ENCODE measurements around the gene FDXR. TPM values are rescaled to one million over a fixed set of nuclear protein-coding genes. Genes with fewer than 3 reads are reported as not detected.

The FDXR gene
- total and polyA plus RNA-seq, 4 donors, result 3.9 to 10.1 (median 4.6) TPM

DNA sequence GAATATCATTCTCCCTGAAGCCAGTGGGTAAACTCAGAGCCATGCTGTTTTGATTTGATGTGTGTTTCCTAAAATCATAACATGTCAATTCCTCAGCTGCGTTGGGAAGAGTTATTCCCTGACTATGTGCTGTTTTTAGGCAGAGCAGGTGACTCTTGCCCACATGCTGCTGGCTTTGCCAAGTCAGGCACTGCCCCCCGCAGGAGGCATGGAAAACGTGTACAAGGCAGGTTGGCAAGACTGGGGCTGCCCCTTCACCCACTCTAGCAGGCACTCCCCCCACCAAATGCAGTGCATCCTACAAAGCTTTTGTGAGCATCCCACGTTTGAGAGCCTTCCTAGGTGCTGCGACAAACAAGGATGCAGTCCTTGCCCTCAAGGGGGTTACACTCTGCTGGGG lies 58.3 kb downstream of the FDXR start:
- peaks cover 0 to 3% (median 0%) of the 10 kb centered on the region in 4 donors for H3K4me1 ChIP-seq (ENCODE audit: control insufficient read depth in 4 of 4, insufficient read depth in 4 of 4, low read length in 3 of 4)
- DNase-seq (ENCODE audit: low spot score), result no peak
- TF ChIP-seq YY1 (IDR thresholded peaks at IDR 0.05) (no peak), ATF3 (IDR thresholded peaks at IDR 0.05) (no peak)
- peaks cover 0 to 2% (median 0%) of the 10 kb centered on the region in 4 donors for H3K36me3 ChIP-seq (ENCODE audit: control insufficient read depth in 4 of 4, insufficient read depth in 3 of 4, low read depth in 1 of 4, low read length in 3 of 4)
- H3K4me3 ChIP-seq (ENCODE audit: low read depth in 1 of 3, low read length in 3 of 3), result no peak overlapping the region
- H3K27ac ChIP-seq (ENCODE audit: low read depth in 1 of 2, low read length in 2 of 2), result no peak overlapping the region
- WGBS, result 93% methylated on average over 5 of the region's 5 CpGs
- H3K27me3 ChIP-seq (ENCODE audit: control insufficient read depth in 4 of 4, insufficient read depth in 4 of 4, low read length in 3 of 4), result no peaks in the 10 kb centered on the region
- H3K9ac ChIP-seq (ENCODE audit: low read depth in 1 of 2, low read length in 2 of 2), result no peak overlapping the region
- no peaks in the 10 kb centered on the region for H3K9me3 ChIP-seq (ENCODE audit: control insufficient read depth in 4 of 4, low read length in 3 of 4)

Other genes starting within 250 kb of the FDXR start
- under 1 TPM; 0.47 to 0.75 TPM for gene CD300E, start 249.3 kb downstream of the FDXR start, total RNA-seq
- under 1 TPM; 0.07 to 0.21 TPM for gene CD300E, start 249.3 kb downstream of the FDXR start, polyA plus RNA-seq
- gene CD300LF, start 160.1 kb downstream of the FDXR start, total RNA-seq, result 1 to 10 TPM; 1.5 to 1.9 TPM
- gene CD300LF, start 160.1 kb downstream of the FDXR start, polyA plus RNA-seq, result under 1 TPM; 0.13 to 0.55 TPM
- gene RAB37, start 135.7 kb downstream of the FDXR start, total RNA-seq, result 1 to 10 TPM; 5.1 to 5.3 TPM
- 1 to 10 TPM; 5.9 to 8.8 TPM for gene RAB37, start 135.7 kb downstream of the FDXR start, polyA plus RNA-seq
- gene NHERF1, start 124.4 kb downstream of the FDXR start, total RNA-seq, result 10 to 100 TPM; 38.1 to 84.1 TPM
- gene NHERF1, start 124.4 kb downstream of the FDXR start, polyA plus RNA-seq, result 100 to 1,000 TPM; 105 to 160 TPM
- gene NAT9, start 96.6 kb downstream of the FDXR start, total RNA-seq, result 10 to 100 TPM in 1 of 2 donors, 1 to 10 TPM in 1; 8.1 to 25.5 TPM
- 10 to 100 TPM; 15.7 to 18.4 TPM for gene NAT9, start 96.6 kb downstream of the FDXR start, polyA plus RNA-seq
- gene GRIN2C, start 13.1 kb downstream of the FDXR start, total RNA-seq, result under 1 TPM in 1 of 2 donors, not detected in 1; 0.09 TPM
- under 1 TPM; 0.03 to 0.10 TPM for gene GRIN2C, start 13.1 kb downstream of the FDXR start, polyA plus RNA-seq
- 1 to 10 TPM in 1 of 2 donors, not detected in 1; 7.1 TPM for gene FADS6, start 20.6 kb upstream of the FDXR start, total RNA-seq
- 1 to 10 TPM; 2.1 to 4.2 TPM for gene FADS6, start 20.6 kb upstream of the FDXR start, polyA plus RNA-seq
- under 1 TPM in 1 of 2 donors, not detected in 1; under 0.01 TPM for gene USH1G, start 50.3 kb upstream of the FDXR start, total RNA-seq
- gene USH1G, start 50.3 kb upstream of the FDXR start, polyA plus RNA-seq, result not detected
- not detected for gene OTOP2, start 51.3 kb upstream of the FDXR start, total RNA-seq
- gene OTOP2, start 51.3 kb upstream of the FDXR start, polyA plus RNA-seq, result not detected
- not detected for gene OTOP3, start 62.9 kb upstream of the FDXR start, total RNA-seq
- not detected for gene OTOP3, start 62.9 kb upstream of the FDXR start, polyA plus RNA-seq
- gene HID1, start 99.8 kb upstream of the FDXR start, total RNA-seq, result 1 to 10 TPM; 2.7 to 6.2 TPM
- gene HID1, start 99.8 kb upstream of the FDXR start, polyA plus RNA-seq, result 1 to 10 TPM; 3.5 to 3.8 TPM
- 1 to 10 TPM in 1 of 2 donors, under 1 TPM in 1; 0.70 to 1.5 TPM for gene CDR2L, start 114.6 kb upstream of the FDXR start, total RNA-seq
- gene CDR2L, start 114.6 kb upstream of the FDXR start, polyA plus RNA-seq, result 1 to 10 TPM in 1 of 2 donors, under 1 TPM in 1; 0.78 to 1.1 TPM
- 10 to 100 TPM; 20.5 to 29.9 TPM for gene MRPL58, start 139.7 kb upstream of the FDXR start, total RNA-seq
- gene MRPL58, start 139.7 kb upstream of the FDXR start, polyA plus RNA-seq, result 10 to 100 TPM; 36.9 to 47.0 TPM
- gene ATP5PD, start 174.0 kb upstream of the FDXR start, total RNA-seq, result 100 to 1,000 TPM; 102 to 128 TPM
- gene ATP5PD, start 174.0 kb upstream of the FDXR start, polyA plus RNA-seq, result 100 to 1,000 TPM; 241 to 378 TPM
- 1 to 10 TPM; 5.6 to 8.2 TPM for gene KCTD2, start 174.2 kb upstream of the FDXR start, total RNA-seq
- 1 to 10 TPM; 2.4 to 7.1 TPM for gene KCTD2, start 174.2 kb upstream of the FDXR start, polyA plus RNA-seq
- gene SLC16A5, start 215.0 kb upstream of the FDXR start, total RNA-seq, result 1 to 10 TPM; 3.0 to 4.5 TPM
- 1 to 10 TPM; 1.0 to 2.1 TPM for gene SLC16A5, start 215.0 kb upstream of the FDXR start, polyA plus RNA-seq
- 1 to 10 TPM; 1.7 to 3.1 TPM for gene ARMC7, start 237.0 kb upstream of the FDXR start, total RNA-seq
- 1 to 10 TPM; 4.3 to 6.6 TPM for gene ARMC7, start 237.0 kb upstream of the FDXR start, polyA plus RNA-seq

Data from liver (tissue), 9 donors.